GM12878 (cell line): ENCODE results near the gene GPBP1L1. TPM values are rescaled to one million over a fixed set of nuclear protein-coding genes. Genes with fewer than 3 reads are reported as not detected.
A peak's percentile ranks its signal among the peaks of the same experiment; 100 is the strongest.

ENCODE experiments used
- ATAC-seq: fragments of 200-7000 bp; cut with Tn5 transposase; 3 replicates; pipeline ENCODE4 v1.9.1; 2020; ENCODE audit warnings: mild to moderate bottlenecking, moderate library complexity
- BruUV-seq: library from RNA; stranded (reverse); fragments of 400-500 nt; replicated peaks from 2 replicates; lab custom pipeline; 2021; lab: Mats Ljungman, UMichigan
- CTCF ChIA-PET: fragments of 300-600 bp; sonication (Branson Sonifier 250); formaldehyde crosslinking; extraction: SDS; loops from one replicate; lab custom pipeline; 2021; ENCODE audit warnings: inconsistent platforms; lab: Yijun Ruan, JAX
- POLR2A ChIA-PET: fragments of 350-600 bp; formaldehyde crosslinking; extraction: SDS; loops from one replicate; lab custom pipeline; 2021; ENCODE audit warnings: inconsistent platforms; lab: Charles Lee
- RAD21 ChIA-PET: fragments of 300-600 bp; sonication (Branson Sonifier 250); formaldehyde crosslinking; loops from one replicate; lab custom pipeline; 2023; ENCODE audit warnings: antibody characterized with exemption; ENCODE audit not compliant: unreplicated experiment; lab: Charles Lee
- SMC1A ChIA-PET: fragments of 300-600 bp; sonication (Branson Sonifier 250); formaldehyde crosslinking; loops from one replicate; lab custom pipeline; 2023; ENCODE audit not compliant: unreplicated experiment, uncharacterized antibody; lab: Charles Lee
- DNase-seq: peaks from one replicate; pipeline ENCODE4 v3.0.0-alpha.2; 2011; ENCODE audit warnings: low read depth, low spot score
- FAIRE-seq: peaks from 3 replicates; lab custom pipeline; 2011; peaks lifted over from hg19 to GRCh38; lab: Jason Lieb, UNC
- H2AFZ ChIP-seq: 2 replicates; pipeline ENCODE4 v1.6.0; 2011; ENCODE audit warnings: low read depth, low read length, control low read depth; ENCODE audit not compliant: control insufficient read depth
- H3K27ac ChIP-seq: 2 replicates; pipeline ENCODE4 v1.5.1; 2011; ENCODE audit warnings: control low read depth; ENCODE audit not compliant: control insufficient read depth, insufficient read depth
- H3K27me3 ChIP-seq, 2 experiments: replicated peaks in 1 of 2; 2 replicates each; pipeline versions ENCODE4 v1.6.0 to v1.6.1; 2011; ENCODE audit warnings: low read length in 1 of 2; ENCODE audit not compliant: control insufficient read depth in 2 of 2, insufficient read depth in 2 of 2
- H3K36me3 ChIP-seq, 2 experiments: 2 replicates each; pipeline ENCODE4 v1.5.1; 2011; ENCODE audit warnings: low read length in 1 of 2; ENCODE audit not compliant: control insufficient read depth in 2 of 2, insufficient read depth in 2 of 2
- H3K4me1 ChIP-seq: 2 replicates; pipeline ENCODE4 v1.6.1; 2011; ENCODE audit warnings: mild to moderate bottlenecking, low read length, moderate library complexity, mixed read lengths; ENCODE audit not compliant: control insufficient read depth, insufficient read depth
- H3K4me2 ChIP-seq: 2 replicates; pipeline ENCODE4 v1.6.0; 2011; ENCODE audit warnings: control low read depth; ENCODE audit not compliant: control insufficient read depth, insufficient read depth
- H3K4me3 ChIP-seq: fragments of 200-600 bp; sonication (generic); 2 replicates; pipeline ENCODE4 v1.5.1; 2016
- H3K79me2 ChIP-seq: 2 replicates; pipeline ENCODE4 v1.6.0; 2011; ENCODE audit warnings: low read length; ENCODE audit not compliant: control insufficient read depth, insufficient read depth
- H3K9ac ChIP-seq: 2 replicates; pipeline ENCODE4 v1.8.0; 2011; ENCODE audit warnings: low read length, control low read depth, mixed read lengths; ENCODE audit not compliant: control insufficient read depth, insufficient read depth
- H3K9me3 ChIP-seq: replicated peaks from 3 replicates; pipeline ENCODE4 v1.5.1; 2011; ENCODE audit warnings: mild to moderate bottlenecking, low read length; ENCODE audit not compliant: control insufficient read depth, insufficient read depth
- H4K20me1 ChIP-seq: 2 replicates; pipeline ENCODE4 v1.6.0; 2011; ENCODE audit not compliant: control insufficient read depth, insufficient read depth
- ATF7 ChIP-seq: fragments of 450-650 bp; IDR thresholded peaks from 2 replicates; pipeline ENCODE4 v1.6.1; 2016; ENCODE audit warnings: low read depth, mild to moderate bottlenecking
- IRF4 ChIP-seq: IDR thresholded peaks from 2 replicates; pipeline ENCODE4 v1.6.1; 2011; ENCODE audit warnings: low read depth, low read length
- NRF1 ChIP-seq: conservative IDR thresholded peaks from 2 replicates; pipeline ENCODE4 v1.6.1; 2011; ENCODE audit warnings: mild to moderate bottlenecking, low read depth, low read length, improper control_type of control experiment
- PAX5 ChIP-seq: IDR thresholded peaks from 2 replicates; pipeline ENCODE4 v1.6.1; 2011; ENCODE audit warnings: low read depth, low read length, borderline replicate concordance
- SMC3 ChIP-seq: IDR thresholded peaks from 2 replicates; pipeline ENCODE4 v1.6.1; 2011; ENCODE audit warnings: low read length, improper control_type of control experiment, borderline replicate concordance
- SP1 ChIP-seq: IDR thresholded peaks from one replicate; pipeline ENCODE4 v1.6.1; 2011; ENCODE audit warnings: low read depth, low read length
- SPI1 ChIP-seq: IDR thresholded peaks from 2 replicates; pipeline ENCODE4 v1.6.1; 2011; ENCODE audit warnings: low read depth, mild to moderate bottlenecking, low read length, moderate library complexity, borderline replicate concordance; ENCODE audit not compliant: insufficient read depth
- SRF ChIP-seq, 2 experiments: IDR thresholded peaks; 2 replicates each; pipeline ENCODE4 v1.6.1; 2011; ENCODE audit warnings: low read depth in 2 of 2, low read length in 2 of 2, mild to moderate bottlenecking in 1 of 2, moderate library complexity in 1 of 2
- ZNF24 ChIP-seq: fragments of 450-650 bp; IDR thresholded peaks from 2 replicates; pipeline ENCODE4 v1.6.1; 2017; ENCODE audit warnings: antibody characterized with exemption, mild to moderate bottlenecking
- WGBS: methylation state at CpG from one replicate; pipeline ENCODE4 v1.1.6; 2016; ENCODE audit warnings: low lambda C conversion rate; ENCODE audit not compliant: insufficient replicate concordance, insufficient coverage; ENCODE audit errors: missing lambda C conversion rate; 5-methylcytosine and 5-hydroxymethylcytosine counted together
- in situ Hi-C: fragments of 300-500 bp; cut with MboI; formaldehyde crosslinking; loops from 9 replicates; pipeline ENCODE4 v1.14.3; 2018; ENCODE audit warnings: mixed read lengths
- intact Hi-C: fragments of 100-400 bp; cut with micrococcal nuclease; formaldehyde crosslinking; loops from one replicate; pipeline ENCODE4 v1.14.2; 2022; ENCODE audit not compliant: unreplicated experiment
- polyA plus RNA-seq, 11 experiments: library from polyadenylated mRNA; depleted of rRNA in 4 of 11; unstranded in 6 of 11; stranded (reverse) in 5 of 11; fragments of >200 nt; fragmentation: Nextera tagmentation in 4 of 11; fragmentation: Illumina TruSeq in 1 of 11; extraction: Ambion mirVana in 4 of 11; extraction: Trizol in 1 of 11; gene quantifications; 1 replicate in 1 of 11; 2 replicates in 10 of 11; pipeline versions ENCODE4 v1.2.1 to v1.2.3, GENCODE V29; 2011 to 2016; ENCODE audit warnings: inconsistent platforms in 2 of 11, missing spikeins in 2 of 11, low read depth in 1 of 11
- total RNA-seq, 4 experiments: library from RNA; depleted of rRNA in 3 of 4; stranded (reverse); fragments of >200 nt in 3 of 4; fragmentation: Illumina TruSeq in 1 of 4; extraction: Trizol in 1 of 4; gene quantifications; 2 replicates each; pipeline versions ENCODE4 v1.2.1 to v1.2.3, GENCODE V29; 2013 to 2021
- TF ChIP-seq, protein P1 (sequence below): IDR thresholded peaks from 2 replicates; pipeline ENCODE4 v1.6.1; 2011; ENCODE audit warnings: mild to moderate bottlenecking, low read depth, low read length, moderate library complexity; ENCODE audit not compliant: insufficient replicate concordance

GPBP1L1 gene
- total and polyA plus RNA-seq, 10 of the 15 experiments (the other 5 are each of a cell fraction or from before 2014, with no cell fraction given), result 37.3 to 91.6 (median 81.2) TPM

DNA sequence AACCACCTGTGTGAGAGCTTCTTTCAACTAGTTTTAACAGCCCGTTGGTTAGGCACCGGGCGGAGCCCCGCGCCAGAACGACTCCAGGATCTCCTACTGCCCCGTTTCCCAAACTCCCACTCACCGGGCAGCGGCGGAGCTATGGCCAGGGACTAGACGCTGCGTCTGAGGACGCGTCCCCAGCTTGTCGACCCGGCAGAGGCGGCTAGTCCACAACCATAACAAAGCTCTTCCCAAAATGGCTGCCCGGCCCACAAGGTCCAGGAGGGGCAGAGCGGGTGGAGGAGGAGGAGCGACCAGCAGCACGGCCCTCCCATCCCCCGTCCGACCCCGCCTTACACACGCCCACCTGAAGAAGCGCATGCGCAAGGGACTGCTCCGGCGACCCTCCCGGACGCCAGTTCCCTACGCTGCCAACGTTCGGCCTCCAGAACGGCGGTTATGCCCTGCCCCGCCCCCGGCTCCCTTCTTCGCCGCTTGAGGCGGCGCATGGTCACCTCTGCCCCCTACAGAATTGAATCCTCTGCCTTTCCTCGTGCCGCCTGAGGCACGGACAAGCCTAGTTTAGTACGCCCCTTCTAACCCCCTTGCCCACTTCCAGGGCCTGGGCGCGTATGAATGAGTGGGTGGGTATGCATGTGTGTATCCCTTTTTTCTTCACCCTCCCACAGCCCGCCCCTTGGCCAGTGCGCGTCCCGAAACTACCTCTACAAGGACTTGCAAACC lies at the start of gene GPBP1L1 (continued):
- TF ChIP-seq, protein P1, sequence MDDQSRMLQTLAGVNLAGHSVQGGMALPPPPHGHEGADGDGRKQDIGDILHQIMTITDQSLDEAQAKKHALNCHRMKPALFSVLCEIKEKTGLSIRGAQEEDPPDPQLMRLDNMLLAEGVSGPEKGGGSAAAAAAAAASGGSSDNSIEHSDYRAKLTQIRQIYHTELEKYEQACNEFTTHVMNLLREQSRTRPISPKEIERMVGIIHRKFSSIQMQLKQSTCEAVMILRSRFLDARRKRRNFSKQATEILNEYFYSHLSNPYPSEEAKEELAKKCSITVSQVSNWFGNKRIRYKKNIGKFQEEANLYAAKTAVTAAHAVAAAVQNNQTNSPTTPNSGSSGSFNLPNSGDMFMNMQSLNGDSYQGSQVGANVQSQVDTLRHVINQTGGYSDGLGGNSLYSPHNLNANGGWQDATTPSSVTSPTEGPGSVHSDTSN, result no peak
- TF ChIP-seq SP1 (no peak), SRF (IDR thresholded peaks at IDR 0.05; ENCODE audit: low read depth in 2 of 2, low read length in 2 of 2) (0 out of 4 replicates have a peak, but pooled peaks of 1 of the 2 experiments have one; percentile 35), ZNF24 (no peak), NRF1 (peak; percentile 97), PAX5 (no peak), ATF7 (no peak), SMC3 (no peak)

DNA sequence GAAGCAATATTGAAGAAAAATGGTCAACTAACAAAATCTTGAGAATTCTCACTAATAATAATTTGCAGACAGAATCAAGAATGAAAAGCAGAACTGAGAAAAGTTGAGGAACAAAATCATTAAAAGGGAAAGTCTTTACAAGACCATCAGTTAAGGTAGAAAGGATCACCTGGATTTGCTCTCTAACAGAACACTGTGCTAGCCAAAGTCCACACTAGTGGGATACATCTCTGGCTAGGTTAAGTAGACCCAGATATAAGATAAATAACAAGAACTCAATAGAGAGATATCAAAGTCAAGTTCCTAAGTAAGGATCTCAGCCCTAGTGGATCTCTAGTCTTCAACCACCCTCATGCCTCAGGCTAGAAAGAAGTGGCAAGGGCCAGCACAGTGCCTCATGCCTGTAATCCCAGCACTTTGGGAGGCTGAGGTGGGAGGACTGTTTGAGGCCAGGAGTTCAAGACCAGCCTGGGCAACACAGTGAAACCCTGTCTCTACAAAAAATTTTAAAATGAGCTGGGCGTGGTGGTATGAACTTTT lies 44.5 kb upstream of the GPBP1L1 start:
- H3K79me2 ChIP-seq, result no peaks in the 10 kb centered on the region
- WGBS, result 100% methylated on average over 1 of the region's 1 CpG
- no peak overlapping the region for H3K9ac ChIP-seq
- in situ Hi-C loops, result no loop called here
- ATAC-seq (peak; percentile 76), FAIRE-seq (peak; percentile 59), DNase-seq (no peak)
- ChIA-PET CTCF (no interaction called here), SMC1A (interaction anchor here (0.9 kb wide), 2 partner anchors 26 to 80 kb away, joined by 3 read pairs; no protein-coding TSS in a partner anchor), RAD21 (no interaction called here), POLR2A (no interaction called here)
- no peaks in the 10 kb centered on the region; a peak in 1 of 4 replicates for H3K36me3 ChIP-seq
- peaks cover 9% of the 10 kb centered on the region for H3K4me1 ChIP-seq
- H3K4me3 ChIP-seq, result no peak overlapping the region
- no peaks in the 10 kb centered on the region for H3K27me3 ChIP-seq
- no TSS peak for BruUV-seq
- peak; percentile 88 for TF ChIP-seq SPI1
- TF ChIP-seq IRF4, result no peak
- H4K20me1 ChIP-seq, result no peaks in the 10 kb centered on the region
- no peaks in the 10 kb centered on the region for H3K9me3 ChIP-seq
- H3K4me2 ChIP-seq, result no peak overlapping the region; the same call in 1 of the 2 replicates
- intact Hi-C loops, result no loop called here
- H2AFZ ChIP-seq, result no peak overlapping the region
- H3K27ac ChIP-seq, result no peak overlapping the region; the same call in 1 of the 2 replicates
